ENCODE data around the gene MOV10.

The MOV10 gene

GRCh38 chr1:112714313-112715263, 40.1 kb downstream of the MOV10 start:
- 0 out of 2 replicates have a peak overlapping the region, but pooled peaks have one; percentile 27 for H2AFZ ChIP-seq (ENCODE audit: low read length)
- H3K4me1 ChIP-seq (ENCODE audit: low read length), result peaks cover 5% of the 10 kb centered on the region; the same call in 1 of the 2 replicates
- peak overlapping the region; percentile 55 for H3K4me3 ChIP-seq (ENCODE audit: low read length)
- H3K9ac ChIP-seq (ENCODE audit: low read length), result no peak overlapping the region
- H3K4me2 ChIP-seq (ENCODE audit: low read depth, low read length), result peak overlapping the region; percentile 96
- H3K27ac ChIP-seq (ENCODE audit: low read length), result no peak overlapping the region
- no peaks in the 10 kb centered on the region for H3K9me3 ChIP-seq (replicated peaks; ENCODE audit: insufficient read depth, low read length)
- TF ChIP-seq EZH2 (optimal IDR thresholded peaks at IDR 0.05; ENCODE audit: low read depth, low read length) (no peak), CTCF (IDR thresholded peaks at IDR 0.05; ENCODE audit: low read length) (no peak), EZH2phosphoT487 (IDR thresholded peaks at IDR 0.05; ENCODE audit: low read length) (no peak)
- H3F3A ChIP-seq (ENCODE audit: insufficient read depth, low read length), result no peaks in the 10 kb centered on the region
- H3K9me2 ChIP-seq (replicated peaks; ENCODE audit: insufficient read depth, low read length), result no peaks in the 10 kb centered on the region
- H4K20me1 ChIP-seq (ENCODE audit: insufficient read depth, low read length), result no peaks in the 10 kb centered on the region
- H3K27me3 ChIP-seq (replicated peaks; ENCODE audit: insufficient read depth, low read length), result peaks cover 12% of the 10 kb centered on the region
- no peaks in the 10 kb centered on the region for H3K36me3 ChIP-seq (replicated peaks; ENCODE audit: insufficient read depth, low read length)
- H3K79me2 ChIP-seq (ENCODE audit: low read length), result no peaks in the 10 kb centered on the region
- DNase-seq, result no peak

GRCh38 chr1:112715264-112716053, 41.0 kb downstream of the MOV10 start, which contains the start of gene PPM1J:
PPM1J (minus strand) TSS chr1:112715332; CDS start chr1:112715301, 31 bp downstream.
- no peaks in the 10 kb centered on the region for H3K9me3 ChIP-seq (replicated peaks; ENCODE audit: insufficient read depth, low read length)
- H3K36me3 ChIP-seq (replicated peaks; ENCODE audit: insufficient read depth, low read length), result no peaks in the 10 kb centered on the region
- peaks cover 16% of the 10 kb centered on the region for H3K27me3 ChIP-seq (replicated peaks; ENCODE audit: insufficient read depth, low read length)
- DNase-seq, result peak; percentile 89
- H4K20me1 ChIP-seq (ENCODE audit: insufficient read depth, low read length), result no peaks in the 10 kb centered on the region
- H3K4me1 ChIP-seq (ENCODE audit: low read length), result peaks cover 5% of the 10 kb centered on the region; the same call in 1 of the 2 replicates
- no peak for TF ChIP-seq EZH2 (optimal IDR thresholded peaks at IDR 0.05; ENCODE audit: low read depth, low read length)
- TF ChIP-seq CTCF (IDR thresholded peaks at IDR 0.05; ENCODE audit: low read length), result no peak
- TF ChIP-seq EZH2phosphoT487 (IDR thresholded peaks at IDR 0.05; ENCODE audit: low read length), result no peak
- no peaks in the 10 kb centered on the region for H3K79me2 ChIP-seq (ENCODE audit: low read length)
- H3K9me2 ChIP-seq (replicated peaks; ENCODE audit: insufficient read depth, low read length), result no peaks in the 10 kb centered on the region
- H3K27ac ChIP-seq (ENCODE audit: low read length), result no peak within 1 kb of the TSS
- no peaks in the 10 kb centered on the region for H3F3A ChIP-seq (ENCODE audit: insufficient read depth, low read length)
- H3K4me3 ChIP-seq (ENCODE audit: low read length), result peak within 1 kb of the TSS; percentile 55
- H2AFZ ChIP-seq (ENCODE audit: low read length), result peak within 1 kb of the TSS; percentile 42; the same call in 1 of the 2 replicates
- no peak within 1 kb of the TSS for H3K9ac ChIP-seq (ENCODE audit: low read length)
- peak within 1 kb of the TSS; percentile 96 for H3K4me2 ChIP-seq (ENCODE audit: low read depth, low read length)

GRCh38 chr1:112716133-112716720, 41.8 kb downstream of the MOV10 start:
- H3K4me3 ChIP-seq (ENCODE audit: low read length), result peak overlapping the region; percentile 52
- H3K9ac ChIP-seq (ENCODE audit: low read length), result no peak overlapping the region
- DNase-seq, result peak; percentile 56
- no peaks in the 10 kb centered on the region for H3K9me2 ChIP-seq (replicated peaks; ENCODE audit: insufficient read depth, low read length)
- H3K9me3 ChIP-seq (replicated peaks; ENCODE audit: insufficient read depth, low read length), result no peaks in the 10 kb centered on the region
- peaks cover 16% of the 10 kb centered on the region for H3K27me3 ChIP-seq (replicated peaks; ENCODE audit: insufficient read depth, low read length)
- H3K4me2 ChIP-seq (ENCODE audit: low read depth, low read length), result peak overlapping the region; percentile 91
- H3K27ac ChIP-seq (ENCODE audit: low read length), result no peak overlapping the region
- no peaks in the 10 kb centered on the region for H3F3A ChIP-seq (ENCODE audit: insufficient read depth, low read length)
- no peak overlapping the region for H2AFZ ChIP-seq (ENCODE audit: low read length)
- no peaks in the 10 kb centered on the region for H3K36me3 ChIP-seq (replicated peaks; ENCODE audit: insufficient read depth, low read length)
- H3K4me1 ChIP-seq (ENCODE audit: low read length), result peaks cover 5% of the 10 kb centered on the region; the same call in 1 of the 2 replicates
- no peak for TF ChIP-seq EZH2phosphoT487 (IDR thresholded peaks at IDR 0.05; ENCODE audit: low read length)
- peak; percentile 68 for TF ChIP-seq CTCF (IDR thresholded peaks at IDR 0.05; ENCODE audit: low read length)
- no peaks in the 10 kb centered on the region for H4K20me1 ChIP-seq (ENCODE audit: insufficient read depth, low read length)
- H3K79me2 ChIP-seq (ENCODE audit: low read length), result no peaks in the 10 kb centered on the region
